HG02943 (cell line): ENCODE results near the gene PELI2.

Experiments
- ATAC-seq: cut with Tn5 transposase; IDR thresholded peaks from one replicate; pipeline ENCODE4 v1.9.1; 2021; ENCODE audit warnings: mild to moderate bottlenecking, low read depth, moderate library complexity; ENCODE audit not compliant: unreplicated experiment

The PELI2 gene

DNA sequence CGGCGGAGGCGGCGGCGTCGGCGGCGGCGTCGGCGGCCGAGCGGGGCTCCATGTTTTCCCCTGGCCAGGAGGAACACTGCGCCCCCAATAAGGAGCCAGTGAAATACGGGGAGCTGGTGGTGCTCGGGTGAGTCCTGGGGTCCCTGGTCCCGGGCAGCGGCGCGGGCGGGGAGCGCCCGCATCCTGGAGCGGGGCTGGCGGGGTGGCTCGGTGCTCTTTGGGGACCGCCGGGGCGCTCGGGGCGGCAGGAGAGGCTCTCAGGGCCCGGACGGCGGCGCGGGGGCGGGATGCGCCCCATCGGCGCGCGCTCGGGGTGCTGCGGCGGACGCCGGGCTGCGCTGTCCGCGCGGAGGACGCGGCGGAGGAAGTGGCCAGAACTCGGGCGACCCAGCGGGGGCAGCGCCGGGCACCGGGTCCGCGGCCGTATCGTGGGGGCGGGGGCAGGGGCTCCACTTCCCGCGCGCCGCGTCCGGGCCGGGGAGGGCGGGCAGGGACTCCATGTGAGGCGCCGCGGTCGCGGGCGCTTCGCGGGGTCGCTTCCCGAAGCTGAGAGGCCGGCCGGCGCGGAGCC, 485 bp downstream of the PELI2 start:
- ATAC-seq: peak; percentile 11

DNA sequence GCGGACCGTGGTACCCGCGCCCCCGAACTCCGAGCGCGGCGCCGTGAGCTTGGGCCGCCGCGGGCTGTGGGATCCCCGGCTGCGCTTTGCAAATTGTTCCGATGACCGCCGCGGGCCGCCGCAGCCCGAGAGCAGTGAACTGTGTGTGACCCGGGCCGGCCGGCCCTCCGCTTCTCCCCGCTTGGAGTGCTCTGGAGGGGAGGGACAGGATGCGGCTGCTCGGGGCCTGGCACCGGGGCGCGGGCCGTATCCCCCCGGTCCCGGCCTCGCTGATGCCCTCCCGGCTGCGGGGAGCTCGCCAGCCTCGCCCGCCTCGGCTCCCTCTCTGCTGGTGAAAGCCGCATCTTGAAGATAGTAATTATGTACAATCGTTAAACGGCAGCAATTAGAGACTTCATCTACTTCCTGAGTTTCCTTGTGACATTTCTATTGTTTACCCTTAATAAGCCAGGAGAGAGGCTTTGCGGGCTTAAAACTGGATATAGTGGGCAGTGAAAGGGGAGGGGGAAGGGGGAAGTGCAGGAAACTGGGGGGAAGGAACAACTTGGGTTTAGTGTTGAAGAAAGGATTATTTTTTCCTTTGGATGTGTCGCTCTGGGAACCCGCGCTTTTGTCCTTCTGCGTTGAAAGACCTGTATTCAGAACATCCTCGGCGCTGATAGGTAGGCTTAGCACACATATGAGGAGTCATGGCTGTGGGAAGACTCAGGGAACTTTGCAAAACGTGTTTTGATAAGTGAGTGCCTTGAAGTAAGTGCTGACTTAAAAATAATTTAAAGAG, 1.2 kb downstream of the PELI2 start:
- ATAC-seq: no peak

DNA sequence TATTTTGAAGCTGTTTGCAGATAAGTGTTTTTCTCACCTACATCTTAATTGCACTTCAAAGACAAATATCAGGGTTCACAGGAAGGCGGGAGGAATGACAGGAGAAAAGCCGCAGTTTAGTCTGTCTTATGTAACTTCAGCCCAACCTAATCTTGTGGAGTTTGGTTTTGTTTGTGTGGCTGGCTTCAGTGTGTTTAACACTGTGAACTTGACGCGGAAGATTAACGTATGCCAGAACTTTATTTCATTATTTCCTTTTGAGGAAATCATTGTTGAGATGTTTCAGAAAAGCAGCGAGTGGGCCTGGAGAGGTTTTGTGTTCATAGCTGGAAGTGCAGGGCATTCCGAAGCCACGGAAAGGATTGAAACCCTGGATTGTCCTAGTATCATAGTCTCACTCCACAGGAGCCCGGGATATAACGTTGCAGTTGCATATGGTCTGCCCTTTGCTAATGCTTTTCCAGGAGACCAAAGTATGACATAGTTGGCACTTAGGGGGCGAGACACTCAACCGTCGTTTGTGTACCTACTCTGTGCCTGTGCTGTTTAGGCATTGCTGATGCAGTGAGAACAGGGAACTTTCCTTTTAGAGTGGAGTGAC, 2.0 kb downstream of the PELI2 start:
- no peak for ATAC-seq

DNA sequence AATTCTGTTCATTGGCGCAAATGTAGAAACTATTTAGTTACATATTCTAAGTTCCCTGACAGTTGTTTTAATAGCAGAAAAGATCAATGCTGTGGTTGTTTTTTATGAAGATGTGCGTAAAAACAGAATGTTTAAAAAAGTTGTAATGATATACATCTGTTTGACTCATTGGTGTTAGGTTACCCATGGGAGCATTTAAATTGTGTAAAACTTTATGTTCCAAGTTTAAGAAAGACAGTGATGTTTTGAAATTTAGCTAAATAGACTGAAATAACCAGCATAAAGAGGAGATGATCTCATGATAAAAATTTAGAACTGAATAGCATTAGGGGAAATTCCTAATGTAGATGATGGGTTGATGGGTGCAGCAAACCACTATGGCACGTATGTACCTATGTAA, 3.6 kb downstream of the PELI2 start:
- no peak for ATAC-seq

DNA sequence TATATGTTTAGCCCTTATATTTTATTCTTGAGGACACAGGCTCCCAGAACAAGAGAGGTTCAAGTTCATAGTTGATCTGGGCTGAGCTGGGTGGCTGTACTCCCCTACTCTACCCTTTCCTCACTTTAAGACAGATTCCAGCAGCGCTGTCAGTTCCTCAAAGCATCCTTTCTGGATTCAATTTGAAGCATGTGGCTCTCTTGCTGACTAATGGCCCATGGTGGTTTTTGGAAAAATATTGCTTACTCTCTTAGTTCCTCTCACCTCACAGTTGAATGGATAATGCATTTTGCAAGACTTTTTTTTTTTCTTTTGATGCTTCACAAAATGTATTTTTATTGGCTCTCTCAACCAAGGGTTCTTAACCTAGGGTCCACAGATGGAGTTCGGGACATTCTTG, 4.1 kb downstream of the PELI2 start:
- no peak for ATAC-seq

DNA sequence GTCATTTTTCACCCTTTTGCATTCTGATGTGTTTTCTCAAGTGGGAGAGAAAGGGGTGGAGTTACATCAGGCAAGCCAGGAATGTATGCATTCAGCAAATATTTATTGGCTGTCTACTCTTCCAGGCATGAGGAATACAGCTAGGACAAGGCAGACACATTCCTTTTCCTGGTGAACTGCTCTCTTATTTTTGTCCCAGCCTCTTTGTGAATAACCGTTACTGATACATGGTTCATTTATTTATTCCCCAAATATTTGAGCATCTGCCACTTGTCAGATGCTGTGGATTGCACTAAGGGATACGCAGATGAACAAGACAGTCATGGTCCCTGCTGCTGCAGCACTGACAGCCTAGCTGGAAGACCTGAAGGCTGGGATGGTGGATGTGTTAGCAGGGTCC, 6.1 kb downstream of the PELI2 start:
- no peak for ATAC-seq

DNA sequence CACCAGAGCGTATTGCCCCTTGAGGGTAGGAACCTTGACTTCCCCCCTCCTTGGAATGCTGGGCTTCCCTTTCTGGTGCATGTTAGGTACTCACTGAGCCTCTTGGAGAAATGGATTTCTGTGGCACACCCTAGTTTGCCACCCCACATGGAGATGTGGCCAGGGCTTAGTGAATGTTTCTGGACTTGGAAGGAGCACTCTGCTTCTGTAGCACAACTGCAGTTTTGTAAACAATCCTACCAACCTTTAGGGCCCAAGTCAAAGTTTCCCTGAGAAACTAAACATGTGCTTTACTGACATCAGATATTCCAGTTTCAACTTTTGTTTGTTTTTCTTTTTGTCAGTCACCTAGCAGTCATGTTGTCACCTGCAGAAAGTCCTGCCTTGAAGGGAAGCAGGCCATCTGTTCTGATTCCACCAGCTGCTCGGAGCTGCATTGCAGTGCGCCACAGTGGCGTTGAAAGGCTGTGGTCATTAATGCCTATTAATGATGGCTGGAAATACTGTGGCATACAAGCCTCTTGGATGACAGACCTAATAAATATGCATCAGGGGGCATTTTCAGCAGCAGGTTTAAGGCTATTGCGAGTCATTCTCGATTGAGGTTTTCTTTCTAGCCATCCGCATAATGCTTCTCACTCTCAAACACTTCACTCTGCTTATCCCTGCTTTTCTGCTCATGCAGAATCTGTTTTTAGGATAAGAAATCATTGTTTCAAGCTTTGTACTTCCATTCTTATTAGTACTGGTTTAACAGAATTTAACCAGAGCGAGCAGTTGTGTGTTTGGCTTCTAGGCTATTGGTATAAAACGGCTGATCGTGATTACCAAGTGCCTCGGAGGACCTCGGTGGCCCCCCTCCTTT, 7.8 kb downstream of the PELI2 start:
- ATAC-seq: no peak

DNA sequence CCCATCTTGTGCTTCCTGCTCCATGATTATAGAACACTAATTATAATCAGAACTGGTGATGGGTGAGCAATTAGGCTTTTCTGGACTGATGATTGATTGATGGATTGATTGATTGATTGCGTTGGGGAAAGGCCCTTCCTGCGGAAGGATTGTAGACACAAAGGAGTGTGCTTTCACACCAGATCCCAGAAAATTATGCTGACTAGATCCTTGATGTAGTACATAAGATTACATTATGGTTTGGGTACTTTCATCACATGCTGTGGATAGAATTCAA, 8.4 kb downstream of the PELI2 start:
- ATAC-seq: no peak

DNA sequence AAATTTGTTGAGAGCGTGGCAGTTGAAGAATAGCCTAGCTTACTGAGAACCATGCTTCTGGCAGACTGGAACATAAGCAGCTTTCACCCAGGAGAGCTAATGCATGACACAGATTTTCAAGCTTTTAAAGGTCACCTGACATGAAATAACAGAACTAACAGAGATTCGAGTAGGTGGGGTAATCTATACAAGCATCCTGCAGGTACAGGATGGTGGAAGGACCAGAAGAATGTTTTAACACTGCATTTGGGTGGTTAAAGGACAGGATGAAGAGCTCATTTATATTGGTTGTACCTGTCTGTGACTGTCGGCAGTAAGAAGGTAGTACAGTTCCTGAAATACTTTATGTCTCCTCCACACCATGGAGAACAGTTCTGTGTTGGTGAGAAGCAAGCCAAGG, 8.9 kb downstream of the PELI2 start:
- no peak for ATAC-seq

DNA sequence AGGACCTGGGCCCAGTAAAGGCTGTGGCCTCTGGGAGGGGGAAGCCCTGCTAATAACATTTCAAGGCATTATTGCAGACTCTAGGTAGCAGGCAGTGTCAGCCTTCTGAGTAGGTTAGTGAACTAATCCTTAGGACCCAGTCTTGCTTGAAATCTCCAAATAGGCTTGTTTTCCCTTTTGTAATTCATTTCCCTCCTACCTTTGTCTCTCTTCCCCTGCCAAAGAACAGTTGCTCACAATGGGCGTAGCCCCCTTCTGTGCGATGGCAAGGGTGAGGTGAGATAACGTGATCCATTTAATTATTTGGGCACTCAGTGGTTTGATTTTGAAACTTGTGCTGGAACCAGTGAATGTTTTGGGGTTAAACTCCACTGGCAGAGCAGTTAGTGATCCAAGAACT, 10.9 kb downstream of the PELI2 start:
- ATAC-seq: no peak

DNA sequence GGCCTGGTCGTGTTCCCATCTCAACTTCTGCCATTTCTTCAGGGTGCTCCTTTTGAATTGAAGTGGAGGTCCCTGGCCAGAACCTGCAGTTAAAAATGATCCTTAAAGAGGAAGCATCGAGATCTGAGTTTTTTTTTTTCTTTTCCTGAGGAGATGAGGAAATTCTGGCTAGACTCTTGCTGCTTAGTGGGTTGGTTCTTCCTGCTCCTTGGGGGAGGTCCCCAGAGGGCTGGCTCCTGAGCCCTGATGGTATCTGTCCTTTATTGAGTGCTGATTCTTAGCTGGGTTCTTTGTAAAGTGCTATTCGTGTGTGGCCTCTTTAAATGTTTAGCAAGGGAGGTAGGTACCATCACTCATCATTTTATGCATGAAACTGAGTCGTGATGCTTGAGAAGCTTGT, 11.7 kb downstream of the PELI2 start:
- ATAC-seq: no peak

DNA sequence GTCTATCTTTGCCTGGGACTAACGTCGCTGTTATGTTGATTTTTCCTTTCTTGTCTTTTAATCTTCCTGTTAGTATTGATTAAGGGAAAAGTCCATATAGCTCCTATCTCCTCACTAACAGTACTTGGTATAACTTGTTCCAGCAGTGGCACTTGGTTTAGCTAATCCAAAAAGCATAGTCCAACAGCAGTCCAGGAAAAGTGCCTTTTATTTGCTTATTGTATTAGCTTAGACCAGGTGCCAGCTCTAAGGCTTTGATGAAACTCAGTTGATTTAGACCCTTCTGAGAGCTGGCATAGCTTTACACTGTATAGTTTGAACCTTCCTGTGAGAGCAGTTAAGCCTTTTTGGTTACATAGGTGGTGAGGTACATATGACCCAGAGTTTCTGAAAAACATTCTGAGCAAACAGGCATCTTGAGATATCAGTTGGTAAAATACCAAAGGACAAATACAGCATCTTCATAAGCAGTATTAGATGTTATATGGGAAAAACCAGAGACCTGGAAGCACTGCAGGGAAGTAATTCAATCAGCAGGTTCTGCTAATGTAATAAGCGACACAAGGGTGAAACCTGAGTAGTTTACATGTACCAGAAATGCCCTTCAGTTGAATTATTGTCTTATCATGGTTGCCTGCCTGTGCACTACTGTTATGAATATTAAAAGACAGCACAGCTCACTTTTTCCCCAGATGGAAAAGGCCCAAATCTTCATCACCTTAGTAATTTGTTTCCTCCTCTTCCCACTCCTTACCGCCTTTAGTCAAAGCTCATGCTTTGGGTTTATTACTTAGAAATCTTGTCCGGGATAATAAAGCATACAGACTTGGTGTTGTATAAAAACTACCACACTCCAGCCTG, 13.0 kb downstream of the PELI2 start:
- no peak for ATAC-seq

DNA sequence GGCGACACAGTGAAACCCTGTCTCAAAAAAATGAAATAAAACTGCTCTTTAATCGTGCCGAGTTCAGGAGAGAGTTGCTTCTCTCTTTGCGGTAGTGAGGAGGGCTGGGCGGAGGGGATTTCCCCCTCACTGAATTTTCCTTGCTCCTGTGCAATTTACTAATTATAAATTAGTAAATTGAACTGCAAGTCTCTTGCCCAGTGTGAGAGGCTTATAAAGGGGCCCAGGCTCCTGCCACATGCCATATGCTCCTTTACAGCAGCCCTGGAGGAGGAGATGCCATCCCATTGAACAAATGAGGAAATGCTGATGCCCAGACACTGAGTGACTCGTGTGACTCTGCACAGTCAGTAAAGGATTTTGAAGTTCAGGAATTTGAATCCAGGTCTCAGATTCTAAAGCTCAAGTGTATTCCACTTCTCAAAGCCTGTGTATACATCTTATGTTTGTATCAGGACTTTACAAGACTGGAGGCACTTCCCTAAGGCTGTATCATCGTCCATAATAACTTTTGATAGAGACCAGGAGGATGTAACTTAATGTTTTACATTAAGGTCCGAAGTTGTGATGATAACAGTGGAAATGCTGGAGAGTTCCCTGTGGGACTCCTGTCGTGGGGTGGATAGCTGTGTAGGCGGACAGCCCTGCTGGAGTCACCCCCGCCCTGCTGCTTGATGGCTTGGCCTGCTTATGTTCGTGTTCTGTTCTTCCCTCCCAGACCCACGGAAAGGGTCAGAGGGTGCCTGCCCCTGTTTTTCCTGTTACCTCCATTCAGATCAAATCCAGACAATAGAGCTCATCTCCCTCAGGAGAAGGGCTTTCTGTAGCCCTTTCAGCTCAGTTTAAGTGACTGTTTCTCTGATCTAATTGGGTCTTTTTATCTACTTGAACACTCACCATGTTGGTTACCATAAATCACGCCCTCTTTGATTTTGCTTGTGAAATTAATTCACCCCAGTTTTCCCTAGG, 13.9 kb downstream of the PELI2 start:
- no peak for ATAC-seq

DNA sequence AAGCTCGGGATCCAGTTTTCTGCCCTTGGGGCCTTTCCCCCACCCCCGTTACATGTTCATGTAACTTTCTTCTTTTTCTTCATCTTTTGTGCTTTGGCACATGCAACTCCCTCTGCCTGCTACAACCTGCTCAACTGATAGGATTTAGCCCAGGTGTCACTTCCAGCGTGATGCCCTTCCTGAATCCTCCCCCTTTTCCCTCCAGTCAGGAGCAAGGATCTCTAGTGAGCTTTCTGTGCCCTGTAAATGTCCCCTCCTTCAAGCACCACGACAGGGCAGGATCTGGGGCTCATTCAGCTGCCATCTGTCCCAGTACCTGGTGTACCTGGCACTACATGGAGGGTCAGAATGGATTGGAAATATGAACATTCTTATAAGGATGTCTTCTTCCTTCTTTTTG, 15.3 kb downstream of the PELI2 start:
- no peak for ATAC-seq

DNA sequence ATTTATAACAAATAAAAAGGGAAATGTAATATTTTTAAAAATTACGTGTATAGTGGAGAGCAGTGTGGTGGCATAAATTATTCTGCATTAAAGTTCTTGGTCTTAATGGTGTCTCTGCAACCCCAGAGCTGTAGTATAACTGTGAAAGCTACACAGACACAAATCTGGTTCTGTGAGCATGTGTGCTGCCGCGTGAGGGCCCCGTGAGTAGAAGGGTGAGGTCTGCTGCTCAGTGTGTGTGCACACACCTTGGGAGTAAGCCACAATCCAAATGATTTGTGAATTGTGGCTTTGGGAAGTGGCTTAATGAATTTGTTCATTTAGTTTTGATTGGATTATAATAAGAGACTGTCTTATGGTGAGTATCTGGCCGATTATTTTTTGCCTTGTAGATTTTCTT, 16.8 kb downstream of the PELI2 start:
- ATAC-seq: no peak

DNA sequence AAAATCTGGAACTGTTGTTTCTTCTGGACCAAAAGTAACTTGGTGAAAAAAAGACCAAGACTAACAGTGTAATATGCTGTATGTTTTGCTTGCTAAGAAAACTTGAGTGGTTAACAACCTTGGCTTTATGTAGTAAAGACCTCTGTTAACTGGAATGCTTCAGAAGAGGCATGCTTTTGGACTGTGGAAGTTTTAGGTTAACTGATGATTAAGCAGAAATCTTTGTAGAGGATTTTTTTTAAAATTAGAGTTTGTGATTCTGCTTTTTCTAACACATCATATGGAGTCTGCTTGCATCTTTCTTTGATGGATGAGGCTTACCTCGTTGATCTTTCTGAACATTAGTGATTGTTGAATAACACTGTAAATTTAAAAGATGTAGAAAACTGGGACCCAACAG, 17.5 kb downstream of the PELI2 start:
- ATAC-seq: no peak

DNA sequence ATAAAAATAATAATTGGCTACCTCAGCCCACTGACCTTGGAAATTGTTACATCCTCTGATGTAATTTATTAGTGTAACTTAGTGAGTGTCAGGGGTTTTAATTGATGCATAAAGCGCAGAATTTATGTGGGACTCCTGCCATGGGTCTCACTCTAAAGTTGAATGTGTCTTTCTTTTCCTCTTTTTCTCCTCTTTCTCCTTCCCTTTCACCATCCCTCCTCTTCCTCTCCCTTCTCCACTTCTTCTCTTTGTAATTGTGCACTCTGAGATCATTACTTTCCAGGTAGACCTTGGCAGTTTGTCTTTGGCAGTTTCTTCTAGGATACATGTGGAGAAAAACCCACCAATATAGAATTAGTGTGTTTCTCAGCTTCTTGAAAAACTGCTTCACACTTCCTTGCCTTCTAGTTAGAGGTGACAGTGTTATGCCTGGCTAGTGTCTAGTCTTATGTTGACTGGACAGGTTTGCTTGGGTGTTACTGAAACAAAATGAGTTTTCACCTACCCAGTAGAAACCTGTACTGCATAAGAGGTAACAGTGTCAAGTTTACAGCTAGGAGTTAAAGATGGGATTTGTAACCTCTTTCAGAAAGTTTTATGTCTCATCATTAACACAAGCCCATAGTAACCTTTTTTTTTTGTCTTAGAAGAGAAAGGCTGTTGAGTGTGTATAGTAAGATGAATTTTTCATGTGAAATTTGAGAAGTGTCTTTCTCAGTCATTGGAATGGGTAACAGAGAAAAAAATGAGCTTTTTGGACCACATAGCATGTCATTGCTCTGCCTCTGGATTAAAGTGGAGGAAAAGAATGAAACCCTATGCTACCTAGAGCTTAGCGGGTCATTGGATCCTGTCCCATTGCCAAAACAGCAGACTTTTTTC, 18.6 kb downstream of the PELI2 start:
- ATAC-seq: no peak

DNA sequence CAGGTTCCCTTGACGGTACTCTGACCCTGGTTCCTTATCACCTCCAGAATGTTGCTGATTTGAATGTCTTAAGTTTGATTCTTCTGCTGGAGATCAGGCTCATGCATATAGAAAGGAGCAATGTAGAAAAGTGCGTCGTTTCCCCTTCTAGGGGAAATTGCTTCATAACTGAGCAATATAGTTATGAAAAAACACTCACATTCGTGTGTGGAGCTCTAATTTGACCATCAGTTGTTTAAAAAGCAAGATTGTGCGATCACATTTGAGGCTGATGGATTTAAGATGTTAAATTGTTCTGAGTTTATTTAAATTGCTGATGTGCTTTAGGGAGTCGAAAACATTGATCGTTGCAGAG, 19.2 kb downstream of the PELI2 start:
- ATAC-seq: no peak

DNA sequence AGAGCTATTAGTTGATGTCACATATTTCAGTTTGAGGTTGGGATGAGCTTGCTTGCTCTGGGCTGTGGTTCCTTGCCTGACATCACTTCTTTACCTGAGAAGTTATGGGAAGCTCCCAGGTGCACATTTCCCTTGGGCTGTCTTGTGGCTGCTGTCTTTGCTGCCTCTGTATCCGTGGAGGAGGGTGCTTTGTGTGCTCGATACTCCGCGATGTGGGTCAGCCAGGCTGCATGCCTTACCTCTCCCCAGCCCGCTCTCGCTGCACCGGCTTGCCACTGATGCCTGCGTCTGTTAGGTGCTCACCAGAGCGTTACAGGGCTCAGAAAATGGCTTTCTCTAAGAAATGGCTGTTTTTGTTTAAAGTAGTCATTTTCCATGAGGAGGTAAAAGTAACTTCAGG, 19.6 kb downstream of the PELI2 start:
- no peak for ATAC-seq
